Activated naive CD4-positive, alpha-beta T cell treated with anti-CD3 and anti-CD28 coated beads, Interleukin-2, amount 50 U/mL, for 24 hours (primary cell): ENCODE measurements around the gene DSC2.
A peak's percentile ranks its signal among the peaks of the same experiment; 100 is the strongest.
"Not testable (repeated sequence)": the region's sequence is repeated elsewhere in the genome, so short reads cannot be mapped to it uniquely, and the experiment has no call there.

ENCODE experiments used
- H3K27ac Mint-ChIP-seq: one replicate; pipeline ENCODE4 v1.8.0; 2021; ENCODE audit warnings: mild to moderate bottlenecking, mixed read lengths
- H3K27me3 Mint-ChIP-seq: one replicate; pipeline ENCODE4 v1.8.0; 2021; ENCODE audit warnings: mixed read lengths
- H3K36me3 Mint-ChIP-seq: one replicate; pipeline ENCODE4 v1.8.0; 2021; ENCODE audit warnings: mixed read lengths
- H3K4me1 Mint-ChIP-seq: one replicate; pipeline ENCODE4 v1.8.0; 2021; ENCODE audit warnings: mixed read lengths
- H3K4me3 Mint-ChIP-seq: one replicate; pipeline ENCODE4 v1.8.0; 2021; ENCODE audit warnings: mild to moderate bottlenecking, mixed read lengths
- H3K9me3 Mint-ChIP-seq: one replicate; pipeline ENCODE4 v1.8.0; 2021; ENCODE audit warnings: mixed read lengths

The DSC2 gene

GRCh38 chr18:31102025-31102684, at the start of gene DSC2:
Gene DSC2 (minus strand): TSS chr18:31102421. CDS start chr18:31101971, 450 bp downstream.
- H3K4me1 Mint-ChIP-seq, result no peaks in the 10 kb centered on the region
- H3K4me3 Mint-ChIP-seq, result peak within 1 kb of the TSS; percentile 19
- no peak within 1 kb of the TSS for H3K27ac Mint-ChIP-seq
- peaks cover 3% of the 10 kb centered on the region for H3K36me3 Mint-ChIP-seq
- H3K27me3 Mint-ChIP-seq, result peaks cover 27% of the 10 kb centered on the region
- H3K9me3 Mint-ChIP-seq, result peaks cover 4% of the 10 kb centered on the region

GRCh38 chr18:31149351-31149750, 47.1 kb upstream of the DSC2 start:
- H3K9me3 Mint-ChIP-seq, result peaks cover 5% of the 10 kb centered on the region
- H3K4me1 Mint-ChIP-seq, result no peaks in the 10 kb centered on the region
- no peaks in the 10 kb centered on the region for H3K27me3 Mint-ChIP-seq
- H3K27ac Mint-ChIP-seq, result no peak overlapping the region
- H3K36me3 Mint-ChIP-seq, result peaks cover 8% of the 10 kb centered on the region
- H3K4me3 Mint-ChIP-seq, result no peak overlapping the region

- Mint-ChIP-seq H3K27ac (no peak overlapping the region), H3K9me3 (peaks cover 5% of the 10 kb centered on the region), H3K27me3 (no peaks in the 10 kb centered on the region), H3K36me3 (peaks cover 6% of the 10 kb centered on the region), H3K4me1 (no peaks in the 10 kb centered on the region), H3K4me3 (no peak overlapping the region)
These were observed 46.4 kb upstream of the DSC2 start for GRCh38 chr18:31148600-31148999.

DNA sequence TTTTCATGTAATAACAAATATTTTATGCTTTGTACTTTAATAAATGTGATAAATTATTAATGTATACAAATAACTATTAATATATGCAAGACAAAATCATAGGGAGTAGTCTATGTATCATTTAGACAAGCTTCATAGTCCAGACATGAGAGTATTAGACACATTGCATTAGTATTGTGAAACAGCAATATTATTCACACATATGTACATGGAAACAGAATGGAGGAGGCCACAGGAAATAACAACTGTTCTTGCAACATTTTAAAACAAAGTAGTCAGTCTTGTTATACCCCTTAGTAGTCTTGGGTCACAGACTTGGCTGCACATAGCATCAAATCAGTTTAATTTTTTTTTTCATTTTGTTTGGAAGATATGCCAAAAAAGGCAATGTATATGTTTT, 44.6 kb upstream of the DSC2 start:
- H3K27ac Mint-ChIP-seq, result no peak overlapping the region
- H3K9me3 Mint-ChIP-seq, result peaks cover 5% of the 10 kb centered on the region
- no peak overlapping the region for H3K4me3 Mint-ChIP-seq
- no peaks in the 10 kb centered on the region for H3K27me3 Mint-ChIP-seq
- no peaks in the 10 kb centered on the region for H3K4me1 Mint-ChIP-seq
- H3K36me3 Mint-ChIP-seq, result peaks cover 5% of the 10 kb centered on the region

DNA sequence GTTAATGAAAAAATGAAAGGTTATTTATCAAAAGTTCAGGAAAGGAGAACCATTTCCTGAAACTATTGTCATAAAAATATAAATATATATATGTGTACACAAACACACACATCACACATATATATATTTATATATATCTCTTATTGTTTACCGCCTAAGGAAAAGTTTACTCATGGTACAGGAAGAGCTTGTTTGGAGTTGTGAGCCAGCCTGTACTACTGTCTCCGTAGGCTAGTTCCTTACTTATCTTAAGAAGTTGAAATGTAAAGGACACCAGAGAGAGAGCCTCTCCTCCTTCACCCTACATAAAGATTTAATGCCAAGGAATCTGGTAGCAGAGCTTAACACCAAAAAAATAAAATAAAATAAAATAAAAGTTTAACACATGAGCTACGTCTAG, 40.8 kb upstream of the DSC2 start:
- no peaks in the 10 kb centered on the region for H3K4me1 Mint-ChIP-seq
- no peak overlapping the region for H3K27ac Mint-ChIP-seq
- no peaks in the 10 kb centered on the region for H3K27me3 Mint-ChIP-seq
- peaks cover 6% of the 10 kb centered on the region for H3K36me3 Mint-ChIP-seq
- peaks cover 5% of the 10 kb centered on the region for H3K9me3 Mint-ChIP-seq
- no peak overlapping the region for H3K4me3 Mint-ChIP-seq

DNA sequence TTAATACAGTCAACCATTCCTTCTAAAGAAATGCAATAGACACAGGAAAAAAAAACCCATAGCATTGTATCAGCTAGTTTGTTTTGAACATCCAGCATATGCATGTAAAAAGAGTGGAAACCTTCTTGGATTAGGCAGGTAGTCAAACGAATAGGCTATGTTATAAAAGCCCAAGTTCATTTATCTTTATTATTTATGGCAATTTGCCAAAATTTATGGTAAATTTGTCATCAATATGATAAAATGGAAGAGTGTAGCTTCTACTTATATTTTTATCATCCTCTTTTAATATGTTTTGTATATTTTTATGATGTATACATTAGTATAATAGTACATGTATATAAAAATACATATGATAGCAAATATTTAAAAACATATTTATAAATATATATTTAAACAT, 36.5 kb upstream of the DSC2 start:
- Mint-ChIP-seq H3K27ac (no peak overlapping the region), H3K27me3 (no peaks in the 10 kb centered on the region), H3K4me3 (no peak overlapping the region), H3K36me3 (peaks cover 1% of the 10 kb centered on the region), H3K4me1 (no peaks in the 10 kb centered on the region), H3K9me3 (no peaks in the 10 kb centered on the region)

DNA sequence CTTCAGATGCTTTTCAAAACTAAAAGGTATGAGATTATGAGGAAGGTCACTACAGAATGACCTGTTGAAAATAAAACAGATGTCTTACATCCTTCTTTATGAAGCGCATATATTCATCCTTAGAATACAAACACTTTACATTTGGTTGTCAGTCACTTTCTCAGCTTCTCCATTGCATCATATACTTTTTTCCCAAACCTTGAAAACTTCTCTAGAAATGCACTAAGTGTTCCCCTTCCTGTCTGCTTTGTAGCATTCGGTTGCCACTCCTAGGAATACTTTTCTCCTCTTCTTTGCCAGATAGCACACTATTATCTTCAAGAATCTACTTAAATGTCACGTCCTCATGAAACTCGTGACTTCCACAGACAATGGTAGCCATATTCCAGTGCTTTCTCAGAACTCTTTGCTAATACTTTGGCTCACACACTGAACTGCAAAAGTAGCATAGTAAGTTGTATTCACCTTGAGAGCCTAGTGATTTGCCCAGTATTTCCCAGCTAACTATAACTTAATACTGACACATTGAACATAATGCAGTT, 32.8 kb upstream of the DSC2 start:
- no peaks in the 10 kb centered on the region for H3K36me3 Mint-ChIP-seq
- no peak overlapping the region for H3K27ac Mint-ChIP-seq
- no peaks in the 10 kb centered on the region for H3K9me3 Mint-ChIP-seq
- H3K4me3 Mint-ChIP-seq, result no peak overlapping the region
- no peaks in the 10 kb centered on the region for H3K4me1 Mint-ChIP-seq
- H3K27me3 Mint-ChIP-seq, result no peaks in the 10 kb centered on the region

DNA sequence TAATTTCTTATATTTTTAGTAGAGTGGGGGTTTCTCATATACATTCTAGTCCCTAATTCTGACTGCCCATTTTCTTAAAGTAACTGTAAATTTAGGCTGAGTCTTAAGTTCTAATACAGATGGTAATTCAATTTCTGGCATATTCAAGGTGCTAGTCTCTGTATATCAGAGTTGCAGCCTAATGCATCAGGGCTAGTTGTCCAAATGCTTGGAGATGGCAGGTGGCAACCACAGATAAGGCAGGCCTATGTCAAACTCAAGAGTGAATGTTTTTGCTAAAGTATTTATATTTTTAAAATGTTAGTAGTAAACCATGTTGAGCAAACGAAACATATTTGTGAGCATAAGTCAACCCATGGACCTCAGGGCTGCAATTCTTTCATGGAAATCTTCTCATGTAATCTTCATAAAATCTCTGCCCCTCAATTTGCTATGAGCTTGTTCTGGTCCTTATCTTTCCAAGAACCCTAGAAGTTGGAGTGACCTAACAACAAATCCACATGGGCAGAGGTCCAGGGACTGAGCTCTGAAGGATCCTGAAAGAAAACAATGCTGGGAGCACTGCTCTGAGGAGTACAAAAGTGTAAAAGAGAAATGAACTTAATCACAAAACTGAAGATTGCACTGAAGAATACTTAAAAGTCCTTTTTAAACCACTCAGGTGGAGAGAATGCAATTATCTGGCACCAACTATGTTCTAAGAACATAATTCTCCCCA, 27.3 kb upstream of the DSC2 start:
- Mint-ChIP-seq H3K9me3 (no peaks in the 10 kb centered on the region), H3K27ac (no peak overlapping the region), H3K36me3 (no peaks in the 10 kb centered on the region), H3K4me1 (peaks cover 3% of the 10 kb centered on the region), H3K27me3 (no peaks in the 10 kb centered on the region), H3K4me3 (no peak overlapping the region)

DNA sequence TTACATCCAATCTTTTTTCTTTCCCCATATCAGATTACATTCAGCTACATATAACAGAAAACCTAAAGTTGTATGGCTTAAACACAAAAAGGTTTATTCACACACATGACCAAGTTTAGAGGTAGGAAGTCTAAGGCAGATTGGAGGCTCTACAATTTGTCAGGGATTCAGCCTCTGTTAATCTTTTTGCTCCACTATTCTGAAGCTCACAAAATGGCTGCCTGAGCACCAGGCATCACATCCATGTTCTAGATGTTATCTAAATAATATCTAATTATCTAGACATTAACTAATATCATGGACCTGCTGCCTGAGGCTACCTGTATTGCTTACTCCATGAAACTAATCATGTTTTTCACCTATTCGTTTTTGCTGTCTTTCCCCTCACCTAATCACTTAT, 23.7 kb upstream of the DSC2 start:
- no peak overlapping the region for H3K4me3 Mint-ChIP-seq
- no peaks in the 10 kb centered on the region for H3K27me3 Mint-ChIP-seq
- H3K36me3 Mint-ChIP-seq, result no peaks in the 10 kb centered on the region
- H3K9me3 Mint-ChIP-seq, result no peaks in the 10 kb centered on the region
- peaks cover 3% of the 10 kb centered on the region for H3K4me1 Mint-ChIP-seq
- H3K27ac Mint-ChIP-seq, result no peak overlapping the region

DNA sequence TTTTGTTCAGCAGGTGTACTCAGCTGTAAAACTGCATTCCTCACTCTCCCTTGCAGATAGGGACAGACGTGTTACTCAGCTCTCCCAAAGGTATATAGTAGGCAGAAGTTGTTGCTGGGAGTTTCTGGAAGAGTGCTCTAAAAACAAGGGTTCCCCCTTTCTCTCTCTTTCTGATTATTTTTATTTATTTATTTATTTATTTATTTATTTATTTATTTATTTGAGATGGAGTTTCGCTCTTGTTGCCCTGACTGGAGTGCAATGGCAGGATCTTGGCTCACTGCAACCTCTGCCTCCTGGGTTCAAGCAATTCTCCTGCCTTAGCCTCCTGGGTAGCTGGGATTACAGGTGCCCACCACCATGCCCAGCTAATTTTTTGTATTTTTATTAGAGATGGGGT, 20.9 kb upstream of the DSC2 start:
- not testable (repeated sequence) for H3K4me3 Mint-ChIP-seq, H3K36me3 Mint-ChIP-seq, H3K4me1 Mint-ChIP-seq, H3K9me3 Mint-ChIP-seq, H3K27ac Mint-ChIP-seq, H3K27me3 Mint-ChIP-seq

- H3K36me3 Mint-ChIP-seq, result no peaks in the 10 kb centered on the region
- H3K4me1 Mint-ChIP-seq, result no peaks in the 10 kb centered on the region
- H3K27me3 Mint-ChIP-seq, result no peaks in the 10 kb centered on the region
- H3K4me3 Mint-ChIP-seq, result no peak overlapping the region
- H3K27ac Mint-ChIP-seq, result no peak overlapping the region
- H3K9me3 Mint-ChIP-seq, result peaks cover 4% of the 10 kb centered on the region
These were observed 18.4 kb upstream of the DSC2 start for GRCh38 chr18:31120594-31120993.

GRCh38 chr18:31116853-31117595, 14.8 kb upstream of the DSC2 start:
- Mint-ChIP-seq H3K9me3 (peaks cover 4% of the 10 kb centered on the region), H3K27me3 (no peaks in the 10 kb centered on the region), H3K36me3 (no peaks in the 10 kb centered on the region), H3K27ac (no peak overlapping the region), H3K4me3 (no peak overlapping the region), H3K4me1 (no peaks in the 10 kb centered on the region)

GRCh38 chr18:31112804-31113203, 10.6 kb upstream of the DSC2 start:
- Mint-ChIP-seq H3K27me3 (no peaks in the 10 kb centered on the region), H3K4me1 (no peaks in the 10 kb centered on the region), H3K36me3 (no peaks in the 10 kb centered on the region), H3K9me3 (no peaks in the 10 kb centered on the region), H3K4me3 (no peak overlapping the region), H3K27ac (no peak overlapping the region)

GRCh38 chr18:31105733-31106132, 3.5 kb upstream of the DSC2 start:
- Mint-ChIP-seq H3K9me3 (peaks cover 4% of the 10 kb centered on the region), H3K4me3 (no peak overlapping the region), H3K4me1 (no peaks in the 10 kb centered on the region), H3K27ac (no peak overlapping the region), H3K27me3 (peaks cover 14% of the 10 kb centered on the region), H3K36me3 (peaks cover 3% of the 10 kb centered on the region)

DNA sequence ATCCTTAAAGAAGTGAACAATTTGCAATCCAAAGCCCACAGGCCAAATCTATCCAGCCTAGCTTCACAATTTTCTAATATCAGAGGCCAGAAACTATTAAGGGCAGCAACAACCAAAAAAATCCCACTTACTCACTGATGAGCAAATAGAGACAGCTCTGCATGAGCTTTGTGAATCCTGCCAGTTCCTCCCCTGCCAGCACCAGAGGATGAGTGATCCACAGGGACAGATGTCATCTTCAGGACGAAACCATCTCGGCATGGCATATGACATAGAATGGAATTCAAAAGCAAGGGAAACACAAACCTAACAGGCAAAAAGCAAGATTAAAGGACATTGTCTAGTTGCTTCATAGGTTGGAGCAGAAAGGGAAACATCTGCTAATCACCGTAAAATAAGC, 2.2 kb upstream of the DSC2 start:
- H3K27me3 Mint-ChIP-seq, result peaks cover 20% of the 10 kb centered on the region
- H3K36me3 Mint-ChIP-seq, result peaks cover 3% of the 10 kb centered on the region
- no peak overlapping the region for H3K27ac Mint-ChIP-seq
- peaks cover 4% of the 10 kb centered on the region for H3K9me3 Mint-ChIP-seq
- no peak overlapping the region for H3K4me3 Mint-ChIP-seq
- no peaks in the 10 kb centered on the region for H3K4me1 Mint-ChIP-seq

GRCh38 chr18:31103423-31103822, 1.2 kb upstream of the DSC2 start:
- H3K27me3 Mint-ChIP-seq, result peaks cover 27% of the 10 kb centered on the region
- H3K9me3 Mint-ChIP-seq, result peaks cover 4% of the 10 kb centered on the region
- peaks cover 3% of the 10 kb centered on the region for H3K36me3 Mint-ChIP-seq
- no peaks in the 10 kb centered on the region for H3K4me1 Mint-ChIP-seq
- no peak overlapping the region for H3K27ac Mint-ChIP-seq
- peak overlapping the region; percentile 2 for H3K4me3 Mint-ChIP-seq
